NCI-H82 treated with DMSO at 0.1 percent for 48 hours (cell line): ENCODE data around the gene ROR2.

Experiments
- DNase-seq: peaks from one replicate; lab custom pipeline; 2025; ENCODE audit not compliant: unreplicated experiment; lab: John Stamatoyannopoulos, UW

The ROR2 gene

DNA sequence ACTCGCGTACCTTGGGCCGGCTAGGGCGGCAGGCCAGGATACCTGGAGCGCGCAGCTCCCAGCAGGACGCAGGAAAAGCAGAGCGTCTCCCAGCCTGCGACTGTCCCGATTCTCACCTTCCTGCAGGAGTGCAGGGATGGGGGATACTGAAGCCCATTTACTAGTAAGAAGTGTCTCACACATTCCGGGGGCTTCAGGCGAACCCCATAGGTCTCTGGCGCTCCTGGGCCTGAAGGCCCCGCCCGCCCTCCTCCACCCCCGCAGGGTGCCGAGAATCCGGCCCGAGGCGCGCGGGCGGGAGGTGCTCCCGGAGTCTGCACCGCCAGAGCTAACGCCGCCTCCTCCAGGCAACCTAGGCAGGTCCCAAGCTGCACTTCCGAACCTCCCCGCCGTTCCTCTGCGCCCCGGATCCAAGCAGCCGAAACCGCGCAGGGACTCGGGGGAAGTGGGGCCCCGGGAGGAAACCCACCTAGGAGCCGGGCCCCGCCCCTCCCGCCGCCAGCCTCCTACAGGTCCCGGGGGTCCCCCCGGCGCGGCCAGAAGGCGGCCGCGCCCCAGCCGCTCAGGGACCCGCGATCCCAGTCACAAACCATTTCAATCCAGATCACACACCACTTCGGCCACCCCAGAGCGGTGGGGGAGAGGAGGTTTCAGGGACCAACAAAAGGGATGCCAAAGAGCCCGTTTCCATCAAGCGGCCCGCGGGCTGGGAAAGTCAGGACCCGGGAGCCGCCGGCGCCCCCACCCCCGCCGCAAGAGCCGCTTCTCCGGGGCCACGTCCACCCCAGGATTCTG, 1.2 kb downstream of the ROR2 start:
- DNase-seq: no peak

DNA sequence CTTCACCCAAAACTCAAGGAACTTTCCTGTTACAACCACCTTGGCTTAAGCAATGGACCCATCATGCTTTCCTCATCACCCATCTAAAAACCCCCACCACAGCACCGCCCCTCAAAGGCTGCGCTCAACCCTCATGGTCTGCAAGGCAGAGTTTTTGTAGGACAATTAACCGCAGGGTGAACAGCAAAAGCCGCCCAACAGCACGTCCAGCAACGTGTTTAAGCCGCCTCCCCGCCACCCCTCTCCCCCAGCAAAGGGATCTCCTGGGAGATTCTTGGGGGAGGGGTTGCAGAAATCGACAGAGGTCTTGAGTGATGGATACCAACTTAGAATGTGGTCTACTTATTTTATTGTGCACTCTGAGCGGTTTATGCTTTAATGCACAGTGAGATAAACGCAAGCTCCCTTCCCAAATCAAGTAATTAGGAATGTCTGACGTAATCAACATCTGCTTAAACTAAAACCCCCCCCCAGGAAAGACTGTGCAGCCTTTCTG, 1.9 kb downstream of the ROR2 start:
- no peak for DNase-seq

DNA sequence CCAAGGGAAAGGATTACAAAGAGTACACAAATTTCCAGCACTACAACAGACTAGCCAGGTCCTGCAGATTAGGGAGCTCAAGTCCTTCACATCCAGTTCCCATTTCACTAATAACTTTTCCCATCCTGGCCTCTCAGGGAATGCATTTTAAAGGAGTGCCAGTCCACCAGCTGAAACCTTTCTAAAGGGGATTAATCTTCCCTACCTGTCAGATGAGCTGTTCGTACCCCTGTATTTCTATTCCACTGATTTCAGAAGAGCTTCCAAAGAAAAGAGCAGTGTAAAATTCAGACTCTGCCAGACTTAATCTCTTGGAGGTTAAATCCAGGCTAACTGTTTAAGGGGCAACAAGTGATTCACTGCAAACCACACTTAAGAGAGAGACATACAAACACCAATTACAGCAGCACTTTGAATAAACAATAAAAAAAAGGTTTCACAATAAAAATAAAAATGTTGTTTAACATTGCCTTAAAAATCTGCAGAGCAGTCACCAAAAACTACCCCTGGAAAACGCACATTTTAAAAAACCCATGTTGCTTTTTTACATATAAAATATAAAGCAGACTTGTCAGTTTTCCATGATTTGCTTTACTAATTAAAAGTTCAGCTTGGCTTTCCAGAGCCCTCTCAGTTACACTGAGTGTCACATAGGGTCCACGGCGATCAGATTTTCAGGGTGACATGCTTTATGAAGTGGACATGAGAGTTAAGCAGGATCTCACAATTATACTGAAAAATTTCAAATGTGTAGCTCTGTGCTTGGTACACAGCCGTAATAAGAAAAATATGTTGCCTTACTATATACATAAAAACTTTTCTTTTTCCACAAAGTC, 3.2 kb downstream of the ROR2 start:
- no peak for DNase-seq

- no peak for DNase-seq
Observed at GRCh38 chr9:91946196-91946595, 3.8 kb downstream of the ROR2 start.

GRCh38 chr9:91945277-91946085, 4.5 kb downstream of the ROR2 start:
- DNase-seq: no peak

DNA sequence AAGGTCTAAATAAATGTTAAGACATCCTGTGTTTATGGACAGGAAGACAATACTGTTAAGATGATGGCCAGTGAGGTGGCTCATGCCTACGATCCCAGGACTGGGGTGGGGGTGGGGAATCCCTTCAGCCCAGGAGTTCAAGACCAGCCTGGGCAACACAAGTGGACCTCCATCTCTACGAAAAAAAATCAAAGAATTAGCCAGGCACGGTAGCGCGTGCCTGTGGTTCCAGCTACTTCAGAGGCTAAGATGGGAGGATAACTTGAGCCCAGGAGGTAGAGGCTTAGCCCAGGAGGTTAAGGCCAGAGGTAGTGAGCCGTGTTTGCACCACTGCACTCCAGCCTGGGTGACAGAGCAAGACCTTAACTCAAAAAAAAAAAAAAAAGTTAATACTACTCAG, 5.3 kb downstream of the ROR2 start:
- DNase-seq: no peak

- no peak for DNase-seq
Observed at GRCh38 chr9:91943478-91944470, 6.3 kb downstream of the ROR2 start.

GRCh38 chr9:91942201-91942600, 7.8 kb downstream of the ROR2 start:
- DNase-seq: no peak

DNA sequence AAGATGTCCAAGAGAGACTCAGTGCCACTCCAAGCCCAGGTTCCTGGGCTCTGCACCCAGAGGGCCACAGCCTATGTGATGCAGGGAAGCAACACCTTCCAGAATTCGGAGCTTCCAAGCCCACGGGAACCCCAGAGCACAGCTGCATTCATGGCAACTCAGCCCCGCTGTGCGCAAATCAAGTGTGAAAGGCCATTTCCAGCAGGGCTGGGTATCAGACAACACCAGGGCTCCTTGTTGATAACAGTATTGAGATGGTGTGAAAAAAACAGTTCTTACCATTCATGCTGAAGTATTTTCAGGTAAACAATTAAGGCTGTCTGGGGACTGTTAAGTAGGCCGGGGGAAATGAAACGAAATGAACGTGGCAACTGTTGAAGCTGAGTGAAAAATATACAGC, 10.1 kb downstream of the ROR2 start:
- DNase-seq: no peak

- DNase-seq: no peak
Observed at GRCh38 chr9:91937727-91938126, 12.3 kb downstream of the ROR2 start.

DNA sequence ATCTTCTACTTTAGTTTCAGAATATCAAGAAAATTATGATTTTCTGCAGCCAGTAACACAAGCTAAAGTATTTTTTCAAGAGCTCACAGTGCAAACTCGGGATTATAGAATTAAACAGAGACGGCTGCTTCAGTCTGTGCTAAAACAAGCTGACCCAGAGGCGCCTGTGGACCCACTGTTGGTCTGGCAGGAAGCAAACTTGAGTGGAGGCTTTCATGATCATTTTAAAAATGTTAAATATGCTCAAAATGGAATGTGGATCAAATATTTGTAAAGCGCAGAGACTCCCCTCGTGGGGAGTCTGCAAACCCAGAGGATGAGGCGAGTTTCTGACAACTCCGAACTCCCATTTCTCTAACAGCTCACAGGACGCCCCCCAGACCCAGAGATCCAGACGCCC, 13.0 kb downstream of the ROR2 start:
- DNase-seq: no peak

DNA sequence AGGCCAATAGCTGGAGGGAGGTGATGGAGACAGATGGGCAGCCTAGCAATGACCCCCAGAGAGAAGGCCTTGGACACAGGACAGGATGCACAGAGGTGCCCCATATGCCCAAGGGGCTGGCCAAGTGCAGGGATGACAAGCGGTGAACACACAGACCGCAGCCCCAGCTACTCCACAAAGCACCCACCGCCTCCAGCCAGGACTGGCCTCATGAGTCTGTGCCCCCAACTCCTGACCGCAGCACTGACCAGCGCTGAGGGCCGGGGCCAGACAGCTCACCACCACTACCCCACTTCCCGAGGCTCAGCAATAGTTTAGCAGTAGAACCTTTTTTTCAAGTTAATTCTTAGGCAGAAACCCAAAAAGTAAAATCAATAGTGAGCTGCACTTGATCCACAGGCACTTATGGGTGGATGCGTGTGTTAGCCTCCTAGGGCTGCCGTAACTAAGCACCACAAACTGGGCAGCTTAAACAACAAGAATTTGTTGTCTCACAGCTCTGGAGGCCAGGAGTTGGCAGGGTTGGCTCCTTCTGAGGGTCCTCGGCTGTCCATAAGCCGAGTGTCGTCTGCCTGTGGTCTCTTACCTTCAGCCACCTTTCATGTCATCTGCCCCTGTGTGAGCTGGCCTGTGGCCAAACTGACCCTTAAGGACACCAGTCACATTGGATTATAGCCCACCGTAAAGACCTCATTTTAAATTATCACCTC, 14.1 kb downstream of the ROR2 start:
- no peak for DNase-seq

DNA sequence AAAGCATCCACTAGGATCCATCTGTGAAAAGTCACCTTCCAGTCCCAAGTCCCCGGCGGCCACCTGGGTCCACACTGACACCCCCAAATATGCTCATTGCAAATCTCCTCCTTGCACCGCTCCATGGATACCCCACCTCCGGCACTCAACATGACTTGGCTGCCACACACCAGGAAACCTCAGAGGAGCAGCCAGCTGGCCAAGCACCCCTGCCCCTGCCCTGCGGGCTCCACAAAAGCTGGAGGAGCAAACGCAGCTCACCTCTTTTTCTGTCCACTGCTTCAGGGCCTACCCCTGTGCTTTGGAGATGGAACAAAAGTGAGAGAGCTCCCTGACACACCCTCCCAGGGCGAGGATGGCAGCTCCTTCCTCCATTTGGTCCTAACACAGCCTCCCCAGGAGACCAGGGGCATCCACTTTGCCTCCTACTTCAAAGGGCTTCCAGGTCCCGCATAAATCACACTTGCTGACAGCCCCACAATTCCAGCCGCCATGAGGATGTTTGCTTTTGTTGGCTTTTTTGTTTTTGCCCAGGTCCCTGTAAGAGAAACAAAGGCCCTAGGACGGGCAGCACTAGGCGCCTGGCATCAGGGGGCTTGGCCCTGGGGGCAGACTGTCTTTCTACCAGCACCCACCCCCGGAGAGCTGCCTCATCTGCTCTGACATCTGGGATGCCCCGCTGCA, 14.8 kb downstream of the ROR2 start:
- no peak for DNase-seq

- DNase-seq: no peak
Observed at GRCh38 chr9:91934654-91935053, 15.4 kb downstream of the ROR2 start.

DNA sequence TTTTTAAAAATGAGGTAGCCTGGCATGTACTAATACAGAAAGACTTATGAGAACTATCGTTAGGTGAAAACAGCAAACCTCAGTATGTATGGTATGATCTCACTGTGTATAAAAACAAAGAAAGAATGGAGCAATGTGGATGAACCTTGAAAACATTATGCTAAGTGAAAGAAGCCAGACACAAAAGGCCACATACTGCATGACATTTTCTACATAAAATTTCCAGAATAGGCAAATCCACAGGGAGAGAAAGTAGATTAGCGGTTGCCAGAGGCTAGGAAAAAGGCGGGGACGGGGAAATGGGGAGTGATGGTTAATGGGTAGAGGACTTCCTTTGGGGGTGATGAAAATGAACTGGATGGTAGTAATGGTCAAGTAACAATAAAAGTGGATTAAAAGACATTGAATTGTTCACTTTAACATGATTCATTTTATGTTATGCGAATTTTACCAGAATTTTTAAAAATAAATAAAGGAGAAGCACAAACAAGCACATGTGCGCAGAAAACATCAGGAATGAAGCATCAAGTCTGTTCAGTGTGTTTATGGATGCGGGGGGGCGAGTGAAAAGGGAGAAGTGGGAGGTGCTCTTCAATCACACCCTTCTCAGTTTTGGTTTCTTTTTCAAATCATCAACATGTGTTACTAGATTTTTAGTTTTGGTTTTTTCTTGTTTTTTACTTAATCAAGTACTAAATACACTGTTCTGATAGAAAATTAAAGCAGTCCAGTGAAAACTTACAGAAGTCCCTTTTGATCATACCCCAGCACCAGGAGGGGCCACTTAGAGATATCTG, 16.3 kb downstream of the ROR2 start:
- no peak for DNase-seq

- no peak for DNase-seq
Observed at GRCh38 chr9:91930475-91930874, 19.6 kb downstream of the ROR2 start.

GRCh38 chr9:91929331-91929730, 20.7 kb downstream of the ROR2 start:
- no peak for DNase-seq

DNA sequence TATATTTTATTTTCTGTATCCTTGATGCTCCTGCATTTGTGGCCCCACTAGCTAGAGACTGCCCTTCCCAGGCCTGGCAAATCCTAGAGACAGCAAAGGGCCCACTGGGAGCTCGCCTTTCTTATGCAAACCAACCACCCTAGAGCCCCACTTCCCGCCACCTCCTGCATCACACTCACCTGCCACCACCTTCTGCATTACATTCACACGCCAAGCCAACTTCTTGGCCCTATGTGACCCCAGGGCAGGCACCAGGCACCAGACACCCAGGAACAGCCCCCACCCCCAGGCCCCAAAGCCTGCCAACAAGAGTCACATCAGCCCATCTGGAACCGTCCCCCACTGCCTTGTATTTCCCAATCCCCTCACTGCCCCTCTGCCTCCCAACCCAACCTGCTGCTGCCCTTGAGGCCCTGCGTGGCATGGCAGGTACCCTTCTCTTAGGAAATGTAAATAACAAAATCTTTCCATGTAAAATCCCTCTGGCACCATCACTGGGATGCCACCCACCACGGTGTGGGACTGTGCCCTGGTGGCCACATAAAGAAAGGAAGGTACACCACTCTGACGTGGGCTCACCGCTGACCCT, 22.0 kb downstream of the ROR2 start:
- DNase-seq: no peak
